Keratinocyte (primary cell): Measurements from ENCODE around the gene CDK14.

Experiments used
- EZH2 ChIP-seq: IDR thresholded peaks from one replicate; pipeline ENCODE4 v1.6.1; 2012; ENCODE audit warnings: inconsistent platforms, mild to moderate bottlenecking, low read length, moderate library complexity
- TF ChIP-seq, protein P1 (sequence below), 3 experiments: IDR thresholded peaks in 1 of 3; conservative IDR thresholded peaks in 1 of 3; optimal IDR thresholded peaks in 1 of 3; 2 replicates in 2 of 3; 3 replicates in 1 of 3; pipeline versions ENCODE3 to v1.5.1; 2011; ENCODE audit warnings: low read length in 3 of 3, mild to moderate bottlenecking in 3 of 3, moderate library complexity in 2 of 3, control low read depth in 1 of 3, inconsistent platforms in 1 of 3; ENCODE audit not compliant: insufficient read depth in 2 of 3; ENCODE audit errors: extremely low read depth in 1 of 3

- TF ChIP-seq, protein P1, sequence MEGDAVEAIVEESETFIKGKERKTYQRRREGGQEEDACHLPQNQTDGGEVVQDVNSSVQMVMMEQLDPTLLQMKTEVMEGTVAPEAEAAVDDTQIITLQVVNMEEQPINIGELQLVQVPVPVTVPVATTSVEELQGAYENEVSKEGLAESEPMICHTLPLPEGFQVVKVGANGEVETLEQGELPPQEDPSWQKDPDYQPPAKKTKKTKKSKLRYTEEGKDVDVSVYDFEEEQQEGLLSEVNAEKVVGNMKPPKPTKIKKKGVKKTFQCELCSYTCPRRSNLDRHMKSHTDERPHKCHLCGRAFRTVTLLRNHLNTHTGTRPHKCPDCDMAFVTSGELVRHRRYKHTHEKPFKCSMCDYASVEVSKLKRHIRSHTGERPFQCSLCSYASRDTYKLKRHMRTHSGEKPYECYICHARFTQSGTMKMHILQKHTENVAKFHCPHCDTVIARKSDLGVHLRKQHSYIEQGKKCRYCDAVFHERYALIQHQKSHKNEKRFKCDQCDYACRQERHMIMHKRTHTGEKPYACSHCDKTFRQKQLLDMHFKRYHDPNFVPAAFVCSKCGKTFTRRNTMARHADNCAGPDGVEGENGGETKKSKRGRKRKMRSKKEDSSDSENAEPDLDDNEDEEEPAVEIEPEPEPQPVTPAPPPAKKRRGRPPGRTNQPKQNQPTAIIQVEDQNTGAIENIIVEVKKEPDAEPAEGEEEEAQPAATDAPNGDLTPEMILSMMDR (optimal IDR thresholded peaks at IDR 0.05 in 1 of 3, IDR thresholded peaks at IDR 0.05 in 1 of 3, conservative IDR thresholded peaks at IDR 0.05 in 1 of 3; ENCODE audit: extremely low read depth in 1 of 3, insufficient read depth in 2 of 3, low read length in 3 of 3) = no peak
- TF ChIP-seq EZH2 = no peak
Observed at GRCh38 chr7:90817846-90818245, 221.7 kb downstream of the CDK14 start.
